ENCODE results near the gene PCDHGC4. TPM values are rescaled to one million over a fixed set of nuclear protein-coding genes. Genes with fewer than 3 reads are reported as not detected.

PCDHGC4 gene
- polyA plus RNA-seq, 1 experiment = 0.49 TPM

GRCh38 chr5:141441571-141442170 is 43.2 kb upstream of the PCDHGC4 start:
- TF ChIP-seq CTCF (IDR thresholded peaks at IDR 0.05; ENCODE audit: insufficient read depth, low read depth, low read length) = no peak
- ChIA-PET POLR2A (no interaction called here), CTCF (interaction anchor here (0.5 to 2.7 kb wide), 3 partner anchors 24 to 245 kb away, joined by 3 to 9 read pairs (median 3); partner anchors contain the start of gene PCDHGB7)
- no peaks in the 10 kb centered on the region for H3K27me3 ChIP-seq (ENCODE audit: control insufficient read depth, insufficient read depth, low read length)
- no peak overlapping the region for H3K4me3 ChIP-seq (ENCODE audit: low read depth, low read length)
- no peak for DNase-seq (ENCODE audit: low read depth)
- H3K36me3 ChIP-seq (ENCODE audit: control insufficient read depth, insufficient read depth, low read length) = peaks cover 3% of the 10 kb centered on the region; the same call in 1 of the 2 replicates

- Histone ChIP-seq H3K4me3 (ENCODE audit: low read depth, low read length) (no peak overlapping the region), H3K36me3 (ENCODE audit: control insufficient read depth, insufficient read depth, low read length) (no peaks in the 10 kb centered on the region), H3K27me3 (ENCODE audit: control insufficient read depth, insufficient read depth, low read length) (no peaks in the 10 kb centered on the region)
- DNase-seq (ENCODE audit: low read depth) = no peak
- POLR2A ChIA-PET = interaction anchor here (0.6 kb wide), 1 partner anchor 10 kb away, joined by 3 read pairs; no protein-coding TSS in a partner anchor
- CTCF ChIA-PET = interaction anchor here (1.0 to 2.3 kb wide), 4 partner anchors 10 to 92 kb away, joined by 3 to 9 read pairs (median 6); partner anchors contain the start of genes PCDHGB7 and PCDHGC3
- TF ChIP-seq CTCF (IDR thresholded peaks at IDR 0.05; ENCODE audit: insufficient read depth, low read depth, low read length) = no peak
Observed at GRCh38 chr5:141465351-141465750, 19.5 kb upstream of the PCDHGC4 start.

- H3K36me3 ChIP-seq (ENCODE audit: control insufficient read depth, insufficient read depth, low read length) = no peaks in the 10 kb centered on the region
- CTCF ChIA-PET = interaction anchor here (0.7 to 4.9 kb wide), 17 partner anchors 11 to 88 kb away, joined by 3 to 46 read pairs (median 5); partner anchors contain the start of genes PCDHGA11, PCDHGB5, PCDHGB7 and PCDHGC5
- H3K27me3 ChIP-seq (ENCODE audit: control insufficient read depth, insufficient read depth, low read length) = no peaks in the 10 kb centered on the region
- peak within 1 kb of the TSS; percentile 53 for H3K4me3 ChIP-seq (ENCODE audit: low read depth, low read length)
- POLR2A ChIA-PET = interaction anchor here (0.6 to 1.1 kb wide), 3 partner anchors 10 to 82 kb away, joined by 3 to 4 read pairs (median 4); partner anchors contain the start of gene PCDHGC5
- DNase-seq (ENCODE audit: low read depth) = peak; percentile 64
- 0 out of 2 replicates have a peak, but pooled peaks have one; percentile 12 for TF ChIP-seq CTCF (IDR thresholded peaks at IDR 0.05; ENCODE audit: insufficient read depth, low read depth, low read length)
Observed at GRCh38 chr5:141475625-141476131, 9.2 kb upstream of the PCDHGC4 start, which contains the start of gene PCDHGC3. Gene PCDHGC3 (plus strand): TSS chr5:141475966. CDS start chr5:141476117, 151 bp downstream.

GRCh38 chr5:141476132-141476911 is 8.5 kb upstream of the PCDHGC4 start:
- POLR2A ChIA-PET = interaction anchor here (0.8 to 1.1 kb wide), 3 partner anchors 13 to 81 kb away, joined by 4 to 7 read pairs (median 4); partner anchors contain the start of genes PCDHGA12 and PCDHGC5
- TF ChIP-seq CTCF (IDR thresholded peaks at IDR 0.05; ENCODE audit: insufficient read depth, low read depth, low read length) = no peak
- no peaks in the 10 kb centered on the region for H3K36me3 ChIP-seq (ENCODE audit: control insufficient read depth, insufficient read depth, low read length)
- DNase-seq (ENCODE audit: low read depth) = peak; percentile 24
- CTCF ChIA-PET = interaction anchor here (0.5 to 4.9 kb wide), 17 partner anchors 10 to 88 kb away, joined by 3 to 46 read pairs (median 5); partner anchors contain the start of genes PCDHGA10, PCDHGA11, PCDHGB5 and PCDHGC5
- peak overlapping the region; percentile 53 for H3K4me3 ChIP-seq (ENCODE audit: low read depth, low read length)
- no peaks in the 10 kb centered on the region for H3K27me3 ChIP-seq (ENCODE audit: control insufficient read depth, insufficient read depth, low read length)

All from BJ (cell line).